GM19099 (cell line): ENCODE measurements around the gene FBXL20.

ENCODE experiments used
- POLR2A ChIP-seq: IDR thresholded peaks from 3 replicates; pipeline ENCODE4 v1.6.1; 2011; ENCODE audit warnings: low read depth; ENCODE audit not compliant: insufficient read length; ENCODE audit errors: extremely low read depth

The FBXL20 gene

GRCh38 chr17:39227364-39227919 is 174.0 kb downstream of the FBXL20 start:
- no peak for TF ChIP-seq POLR2A

DNA sequence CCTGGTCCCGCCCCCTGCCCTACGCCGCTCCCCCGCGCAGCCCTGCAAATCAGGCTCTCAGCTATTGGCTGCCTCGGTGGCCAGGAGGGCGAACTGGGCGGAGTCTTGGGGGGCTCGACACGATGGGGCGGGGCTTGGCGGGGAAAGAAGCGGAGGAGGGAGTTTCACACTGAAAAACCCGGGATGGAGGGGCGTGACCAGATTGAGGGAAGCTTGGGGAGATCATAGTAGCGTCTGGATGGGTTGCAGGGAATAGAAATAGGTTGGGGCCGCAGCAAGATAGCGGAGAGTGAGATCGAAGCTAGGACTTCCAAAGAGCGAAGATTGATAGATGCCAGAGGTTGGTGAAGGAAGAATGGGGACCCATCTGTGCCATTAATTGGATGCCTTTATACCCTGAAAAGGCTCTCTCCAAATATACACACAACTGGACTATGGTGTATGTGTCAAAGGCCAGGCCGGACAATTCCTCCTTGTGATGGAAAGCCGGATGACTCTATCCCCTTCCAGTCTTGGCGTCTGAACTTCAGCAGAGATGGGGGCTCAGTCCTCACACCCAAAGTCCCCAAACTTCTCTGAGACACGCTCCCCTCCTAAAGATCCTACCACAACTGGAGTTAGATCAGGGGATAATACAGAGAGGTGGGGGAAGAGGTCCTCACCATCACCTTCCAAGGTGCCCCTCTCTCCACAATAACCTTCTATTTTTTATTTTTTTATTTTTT is 175.3 kb downstream of the FBXL20 start:
- no peak for TF ChIP-seq POLR2A

GRCh38 chr17:39225308-39225958 is 176.0 kb downstream of the FBXL20 start, which contains the start of gene STAC2:
STAC2 (minus strand) TSS chr17:39225945; CDS start chr17:39225502, 443 bp downstream.
- no peak for TF ChIP-seq POLR2A

GRCh38 chr17:39224778-39225307 is 176.6 kb downstream of the FBXL20 start:
- no peak for TF ChIP-seq POLR2A

DNA sequence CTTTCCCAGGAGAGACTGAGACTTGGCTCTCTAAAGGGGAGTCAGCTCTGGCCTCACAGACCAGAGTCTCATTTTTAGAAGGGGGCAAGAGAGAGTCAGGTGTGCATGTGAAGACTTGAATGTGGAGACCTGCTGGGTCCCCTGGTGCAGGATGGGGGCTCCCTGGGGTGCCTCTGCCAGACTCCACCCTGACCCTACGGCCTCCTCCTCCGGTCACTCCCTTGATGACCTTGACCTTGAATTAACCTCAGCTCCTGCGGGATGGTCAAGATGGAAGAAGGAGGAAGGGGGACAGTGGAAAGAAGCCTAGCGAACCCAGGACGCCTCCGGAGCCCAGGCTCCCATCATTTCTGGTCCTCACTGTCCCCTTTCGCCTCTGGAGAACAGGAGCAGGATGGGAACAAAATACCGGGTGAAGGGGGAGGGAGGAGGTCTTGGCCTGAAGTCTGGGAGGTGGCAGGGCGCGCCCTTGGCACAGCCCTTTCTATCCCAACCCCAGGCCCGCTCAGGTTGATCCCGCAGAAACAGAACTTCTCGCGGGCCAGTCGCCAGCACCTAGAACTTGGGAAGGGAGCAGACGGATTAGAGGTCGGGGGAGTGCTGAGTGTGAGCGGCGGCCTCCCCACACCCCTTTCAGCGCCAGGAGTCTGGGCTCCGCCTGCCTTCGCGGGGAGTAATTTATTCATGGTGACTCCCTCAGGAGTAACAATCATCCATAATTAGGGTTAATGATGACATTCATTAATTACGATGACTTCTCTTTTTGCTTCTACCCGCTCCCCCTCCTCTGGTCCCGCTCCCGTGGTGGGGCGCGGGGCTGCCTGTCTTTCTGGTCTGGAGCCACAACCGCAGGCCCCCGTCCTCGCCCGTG is 177.3 kb downstream of the FBXL20 start:
- no peak for TF ChIP-seq POLR2A

GRCh38 chr17:39222866-39223834 is 178.3 kb downstream of the FBXL20 start:
- TF ChIP-seq POLR2A = no peak

GRCh38 chr17:39222151-39222550 is 179.3 kb downstream of the FBXL20 start:
- TF ChIP-seq POLR2A = no peak

DNA sequence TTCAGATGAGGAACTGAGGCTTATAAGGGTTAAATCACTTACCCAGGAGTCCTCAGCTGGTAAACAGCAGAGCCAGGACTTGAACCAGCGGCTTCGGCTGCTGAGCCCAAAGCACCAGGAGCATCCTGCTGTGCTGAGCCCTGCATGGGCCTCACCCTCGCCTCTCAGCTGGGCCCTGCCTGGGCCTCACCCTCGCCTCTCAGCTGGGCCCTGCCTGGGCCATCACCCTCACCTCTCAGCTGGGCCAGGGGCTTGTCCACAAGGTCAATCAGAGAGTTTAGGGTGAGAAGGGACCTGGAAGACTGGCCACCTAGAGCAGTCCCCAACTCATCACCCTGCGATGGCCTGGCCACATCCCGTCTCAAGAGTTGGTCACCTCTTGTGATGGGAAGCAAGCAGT is 179.9 kb downstream of the FBXL20 start:
- TF ChIP-seq POLR2A = no peak

GRCh38 chr17:39219647-39220154 is 181.7 kb downstream of the FBXL20 start:
- no peak for TF ChIP-seq POLR2A

DNA sequence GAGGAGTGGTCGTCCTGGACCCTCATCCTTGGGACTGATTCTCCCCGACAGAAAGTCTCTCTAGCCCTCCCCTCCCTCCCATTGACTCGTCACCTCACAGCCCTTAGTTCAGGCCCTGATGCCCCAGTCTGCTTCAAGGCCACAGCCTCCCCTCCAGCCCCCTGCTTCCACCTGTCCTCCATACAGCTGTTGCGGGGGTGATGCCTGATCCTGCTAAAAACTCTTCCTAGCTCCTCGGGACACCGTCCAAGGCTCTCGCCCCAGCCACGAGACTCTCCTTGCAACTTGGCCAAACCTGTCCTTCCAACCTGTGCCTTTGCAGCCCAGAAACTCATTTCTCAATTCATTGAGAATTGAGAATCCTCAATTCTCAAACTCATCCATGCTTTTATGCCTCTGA is 182.5 kb downstream of the FBXL20 start:
- no peak for TF ChIP-seq POLR2A

DNA sequence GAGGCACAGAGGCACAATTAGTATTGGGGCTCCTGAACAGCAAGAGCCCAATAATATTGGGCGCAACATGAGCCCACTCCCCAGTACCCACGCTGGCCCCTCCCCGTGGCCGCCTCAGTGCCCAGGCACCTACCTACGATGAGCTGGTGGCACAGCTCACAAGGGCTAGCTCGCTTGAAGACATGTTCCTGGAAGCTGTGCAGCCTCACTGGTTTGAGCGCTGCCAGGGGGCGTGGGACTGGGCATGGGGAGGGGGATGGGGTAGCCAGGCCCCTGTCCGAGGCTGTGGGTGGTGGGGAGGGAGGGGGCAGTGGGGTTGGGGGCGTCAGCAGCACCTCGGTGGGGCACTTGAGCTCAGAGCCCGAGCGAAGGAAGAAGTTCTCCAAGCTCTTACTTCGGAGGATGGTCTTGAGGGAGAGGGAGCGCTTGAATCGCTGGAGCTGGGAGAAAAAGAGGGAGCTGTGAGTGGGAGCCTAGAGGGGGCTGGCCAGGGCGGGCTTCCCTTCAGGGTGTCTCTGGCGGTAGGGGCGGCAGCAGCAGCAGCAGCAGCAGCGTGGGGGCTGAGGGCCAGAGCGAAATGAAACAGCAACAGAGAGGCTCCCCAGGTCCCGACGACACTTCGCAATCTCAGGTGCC is 183.6 kb downstream of the FBXL20 start:
- TF ChIP-seq POLR2A = no peak

GRCh38 chr17:39213852-39214251 is 187.6 kb downstream of the FBXL20 start:
- no peak for TF ChIP-seq POLR2A

DNA sequence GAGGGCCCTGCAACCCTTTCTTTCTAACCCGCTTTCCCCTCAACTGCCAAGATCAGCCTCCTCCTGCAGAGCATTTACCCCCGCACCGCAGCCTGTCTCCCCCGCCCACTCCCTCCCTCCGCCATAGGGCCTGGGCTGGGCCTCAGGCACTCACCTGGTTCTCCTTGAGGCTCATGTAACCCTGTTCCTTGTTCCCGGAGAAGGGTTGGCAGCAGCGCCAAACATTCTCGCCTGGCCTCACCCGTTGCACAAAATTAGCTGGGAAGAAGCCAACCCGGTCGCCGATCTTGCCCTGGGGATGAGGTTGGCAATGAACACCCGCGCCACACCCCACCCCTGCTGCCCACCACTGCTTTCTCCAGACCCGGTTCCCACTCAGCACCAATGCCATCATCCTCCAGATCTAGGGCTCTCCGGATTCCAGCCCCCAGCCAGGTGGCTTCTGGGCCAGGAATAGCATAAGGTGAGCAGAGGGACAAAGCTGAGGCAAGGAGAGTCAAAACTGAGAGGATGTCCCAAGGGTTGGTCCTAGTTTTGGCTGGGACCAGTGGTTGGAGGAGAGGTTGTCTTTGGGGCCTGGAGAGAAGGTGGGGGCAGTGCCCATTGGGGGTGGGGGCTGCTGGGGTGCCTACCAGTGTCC is 188.5 kb downstream of the FBXL20 start:
- no peak for TF ChIP-seq POLR2A
